Fibroblast of lung (primary cell): Measurements from ENCODE around the gene SDK1.

Source experiments
- EZH2 ChIP-seq: IDR thresholded peaks from 2 replicates; pipeline ENCODE4 v1.5.1; 2012; ENCODE audit warnings: low read length, control low read depth, mild to moderate bottlenecking; ENCODE audit errors: missing control alignments
- TF ChIP-seq, protein P1 (sequence below), 2 donors: IDR thresholded peaks in 1 of 2; conservative IDR thresholded peaks in 1 of 2; 1 replicate in 1 of 2; 2 replicates in 1 of 2; pipeline ENCODE4 v1.5.1; 2011 to 2012; ENCODE audit warnings: low read length in 2 of 2, control low read depth in 1 of 2, inconsistent platforms in 1 of 2, low read depth in 1 of 2, mild to moderate bottlenecking in 1 of 2

DNA sequence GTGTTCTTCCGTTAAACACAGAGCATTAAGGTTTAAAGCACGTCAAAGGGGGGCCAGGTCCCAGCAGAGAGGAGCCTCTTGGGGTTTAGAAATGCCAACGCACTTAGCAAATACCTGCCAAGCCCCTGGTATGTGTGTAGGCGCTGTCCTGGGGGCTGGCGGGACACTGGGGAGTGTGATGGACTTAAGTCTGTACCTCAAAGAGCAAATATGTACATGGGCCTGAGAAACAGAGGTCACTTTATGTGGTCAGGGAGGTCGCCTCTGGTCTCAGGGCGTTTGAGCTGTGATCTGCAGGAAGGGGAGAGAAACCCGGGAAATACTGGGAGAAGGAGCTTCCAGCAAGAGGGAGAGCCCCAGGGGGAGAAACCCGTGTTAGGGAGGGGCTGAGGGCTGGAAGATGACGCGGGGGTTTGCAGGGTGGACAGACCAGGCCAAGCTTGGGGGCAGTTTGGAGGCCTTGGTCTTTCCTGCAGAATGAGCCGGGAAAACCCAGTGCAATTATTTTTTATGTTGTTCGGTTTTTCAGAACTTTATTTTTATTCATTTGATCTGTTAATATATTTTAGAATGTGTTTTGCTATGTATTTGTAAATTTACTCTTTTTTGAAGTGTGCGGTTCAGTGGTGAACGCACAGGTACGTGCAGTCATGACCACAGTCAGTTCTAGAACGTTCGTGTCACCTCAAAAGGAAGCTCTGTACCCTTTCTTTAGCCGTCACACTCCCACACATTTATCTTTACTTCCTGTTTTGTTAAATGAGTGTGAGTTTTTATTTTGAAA lies 939.7 kb downstream of the SDK1 start:
- TF ChIP-seq, protein P1, sequence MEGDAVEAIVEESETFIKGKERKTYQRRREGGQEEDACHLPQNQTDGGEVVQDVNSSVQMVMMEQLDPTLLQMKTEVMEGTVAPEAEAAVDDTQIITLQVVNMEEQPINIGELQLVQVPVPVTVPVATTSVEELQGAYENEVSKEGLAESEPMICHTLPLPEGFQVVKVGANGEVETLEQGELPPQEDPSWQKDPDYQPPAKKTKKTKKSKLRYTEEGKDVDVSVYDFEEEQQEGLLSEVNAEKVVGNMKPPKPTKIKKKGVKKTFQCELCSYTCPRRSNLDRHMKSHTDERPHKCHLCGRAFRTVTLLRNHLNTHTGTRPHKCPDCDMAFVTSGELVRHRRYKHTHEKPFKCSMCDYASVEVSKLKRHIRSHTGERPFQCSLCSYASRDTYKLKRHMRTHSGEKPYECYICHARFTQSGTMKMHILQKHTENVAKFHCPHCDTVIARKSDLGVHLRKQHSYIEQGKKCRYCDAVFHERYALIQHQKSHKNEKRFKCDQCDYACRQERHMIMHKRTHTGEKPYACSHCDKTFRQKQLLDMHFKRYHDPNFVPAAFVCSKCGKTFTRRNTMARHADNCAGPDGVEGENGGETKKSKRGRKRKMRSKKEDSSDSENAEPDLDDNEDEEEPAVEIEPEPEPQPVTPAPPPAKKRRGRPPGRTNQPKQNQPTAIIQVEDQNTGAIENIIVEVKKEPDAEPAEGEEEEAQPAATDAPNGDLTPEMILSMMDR (conservative IDR thresholded peaks at IDR 0.05 in 1 of 2, IDR thresholded peaks at IDR 0.05 in 1 of 2; ENCODE audit: low read depth in 1 of 2, low read length in 2 of 2): no peak
- TF ChIP-seq EZH2: no peak
